Natural killer cell (primary cell): Measurements from ENCODE around the gene CAMTA1. TPM values are rescaled to one million over a fixed set of nuclear protein-coding genes. Genes with fewer than 3 reads are reported as not detected.

Source experiments
- ATAC-seq, 3 donors: fragments of 150-1000 bp in 2 of 3; fragments of 200-7000 bp in 1 of 3; cut with Tn5 transposase; 1 replicate in 1 of 3; 2 replicates in 2 of 3; pipeline ENCODE4 v1.10.0; 2021; ENCODE audit warnings: mild to moderate bottlenecking in 2 of 3, moderate library complexity in 2 of 3
- DNase-seq, 2 donors: peaks; one replicate each; pipeline versions ENCODE4 v3.0.0 to v3.0.0-alpha.2; 2013 to 2021; ENCODE audit warnings: mixed read lengths in 1 of 2
- H3K27ac ChIP-seq: one replicate; pipeline ENCODE4 v1.5.1; 2013; ENCODE audit warnings: mild to moderate bottlenecking, low read length
- H3K27me3 ChIP-seq: one replicate; pipeline ENCODE4 v1.6.1; 2013; ENCODE audit warnings: low read length; ENCODE audit not compliant: control insufficient read depth, insufficient read depth
- H3K36me3 ChIP-seq: one replicate; pipeline ENCODE4 v1.6.1; 2013; ENCODE audit warnings: low read length; ENCODE audit not compliant: control insufficient read depth, insufficient read depth
- H3K4me1 ChIP-seq: one replicate; pipeline ENCODE4 v1.6.1; 2013; ENCODE audit warnings: low read length; ENCODE audit not compliant: control insufficient read depth, insufficient read depth
- H3K4me3 ChIP-seq: one replicate; pipeline ENCODE4 v1.5.1; 2013; ENCODE audit warnings: low read length
- H3K9me3 ChIP-seq: one replicate; pipeline ENCODE4 v1.6.1; 2013; ENCODE audit warnings: low read length; ENCODE audit not compliant: control insufficient read depth, insufficient read depth
- H3K27ac Mint-ChIP-seq, 2 donors: one replicate each; pipeline ENCODE4 v1.8.0; 2022; ENCODE audit warnings: mild to moderate bottlenecking in 2 of 2, mixed read lengths in 2 of 2, moderate library complexity in 1 of 2
- H3K27me3 Mint-ChIP-seq, 2 donors: one replicate each; pipeline ENCODE4 v1.8.0; 2022; ENCODE audit warnings: low read depth in 2 of 2, mixed read lengths in 2 of 2
- H3K36me3 Mint-ChIP-seq: one replicate; pipeline ENCODE4 v1.8.0; 2022; ENCODE audit warnings: mixed read lengths
- H3K4me1 Mint-ChIP-seq, 2 donors: one replicate each; pipeline ENCODE4 v1.8.0; 2022; ENCODE audit warnings: mixed read lengths in 2 of 2
- H3K4me3 Mint-ChIP-seq: one replicate; pipeline ENCODE4 v1.8.0; 2022; ENCODE audit warnings: mild to moderate bottlenecking, moderate library complexity, mixed read lengths
- H3K9me3 Mint-ChIP-seq, 2 donors: one replicate each; pipeline ENCODE4 v1.8.0; 2022; ENCODE audit warnings: mixed read lengths in 2 of 2
- WGBS: methylation state at CpG from one replicate; pipeline ENCODE4 v1.1.7; 2013; ENCODE audit warnings: missing lambda C conversion rate; ENCODE audit not compliant: insufficient coverage; 5-methylcytosine and 5-hydroxymethylcytosine counted together
- intact Hi-C: fragments of 100-400 bp; cut with micrococcal nuclease; formaldehyde crosslinking; loops from one replicate; pipeline ENCODE4 v1.14.2; 2022
- total RNA-seq, 4 donors: library from RNA; stranded (reverse); fragments of 120-200 nt in 1 of 4; gene quantifications; one replicate each; pipeline versions ENCODE4 v1.2.3 to v1.2.4, GENCODE V29; 2013 to 2022
- TF ChIP-seq, protein P1 (sequence below): fragments of 200-600 bp; IDR thresholded peaks from one replicate; pipeline ENCODE4 v1.8.0; 2022; ENCODE audit warnings: antibody characterized with exemption

Gene CAMTA1
- total RNA-seq, 3 donors from 2014 or later (not counting 1 experiment from before 2014, with no cell fraction given) = 40.6 to 53.3 (median 44.9) TPM

DNA sequence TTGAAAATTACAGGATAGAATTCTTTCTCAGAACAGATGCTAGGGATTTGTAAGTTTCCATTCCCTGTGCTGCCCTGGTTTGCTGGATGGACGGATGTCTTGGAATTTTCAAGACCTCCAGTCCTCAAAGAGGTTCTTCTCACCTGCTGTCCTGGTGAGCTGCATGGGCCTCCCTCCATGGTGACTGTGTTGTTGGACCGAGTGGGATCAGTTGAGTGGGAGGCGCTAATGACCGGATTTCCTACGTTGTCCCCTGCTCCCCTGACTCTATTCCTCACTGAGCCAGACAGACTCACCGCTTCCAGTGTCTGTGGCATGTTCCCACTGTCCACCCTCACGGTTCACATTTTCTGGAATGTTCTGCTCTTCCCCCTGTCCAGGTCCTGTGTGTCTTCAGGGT is 229.8 kb downstream of the CAMTA1 start:
- Mint-ChIP-seq H3K9me3 (no peaks in the 10 kb centered on the region), H3K27ac (no peak overlapping the region), H3K27me3 (peaks cover 0 to 13% of the 10 kb centered on the region in 2 donors), H3K36me3 (no peaks in the 10 kb centered on the region), H3K4me1 (no peaks in the 10 kb centered on the region), H3K4me3 (no peak overlapping the region)
- ATAC-seq (no peak), DNase-seq (no peak)
- TF ChIP-seq, protein P1, sequence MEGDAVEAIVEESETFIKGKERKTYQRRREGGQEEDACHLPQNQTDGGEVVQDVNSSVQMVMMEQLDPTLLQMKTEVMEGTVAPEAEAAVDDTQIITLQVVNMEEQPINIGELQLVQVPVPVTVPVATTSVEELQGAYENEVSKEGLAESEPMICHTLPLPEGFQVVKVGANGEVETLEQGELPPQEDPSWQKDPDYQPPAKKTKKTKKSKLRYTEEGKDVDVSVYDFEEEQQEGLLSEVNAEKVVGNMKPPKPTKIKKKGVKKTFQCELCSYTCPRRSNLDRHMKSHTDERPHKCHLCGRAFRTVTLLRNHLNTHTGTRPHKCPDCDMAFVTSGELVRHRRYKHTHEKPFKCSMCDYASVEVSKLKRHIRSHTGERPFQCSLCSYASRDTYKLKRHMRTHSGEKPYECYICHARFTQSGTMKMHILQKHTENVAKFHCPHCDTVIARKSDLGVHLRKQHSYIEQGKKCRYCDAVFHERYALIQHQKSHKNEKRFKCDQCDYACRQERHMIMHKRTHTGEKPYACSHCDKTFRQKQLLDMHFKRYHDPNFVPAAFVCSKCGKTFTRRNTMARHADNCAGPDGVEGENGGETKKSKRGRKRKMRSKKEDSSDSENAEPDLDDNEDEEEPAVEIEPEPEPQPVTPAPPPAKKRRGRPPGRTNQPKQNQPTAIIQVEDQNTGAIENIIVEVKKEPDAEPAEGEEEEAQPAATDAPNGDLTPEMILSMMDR = no peak
- no peaks in the 10 kb centered on the region for H3K4me1 ChIP-seq
- H3K27ac ChIP-seq = no peak overlapping the region
- intact Hi-C loops = no loop called here
- no peak overlapping the region for H3K4me3 ChIP-seq
- H3K9me3 ChIP-seq = no peaks in the 10 kb centered on the region
- no peaks in the 10 kb centered on the region for H3K36me3 ChIP-seq
- H3K27me3 ChIP-seq = no peaks in the 10 kb centered on the region
- WGBS = 86% methylated on average over 7 of the region's 7 CpGs

DNA sequence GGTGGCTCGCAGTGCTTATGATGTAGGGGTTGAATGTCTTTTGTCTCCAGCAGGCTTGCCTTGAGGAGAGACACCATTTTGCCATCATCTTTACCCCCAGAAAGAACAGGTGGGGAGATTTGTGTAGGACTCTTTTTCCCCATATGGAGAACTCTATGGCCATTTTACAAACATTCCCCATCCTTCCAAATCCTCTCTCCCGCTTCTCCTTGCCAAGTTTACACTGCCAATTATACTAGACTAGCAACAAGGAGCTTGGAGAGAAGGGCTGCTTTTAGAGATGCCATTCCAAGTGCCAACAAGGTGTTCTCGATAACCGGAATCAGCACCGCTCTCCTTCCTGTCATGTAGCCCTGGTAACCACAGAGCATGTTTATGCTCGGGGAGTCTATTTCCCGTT is 233.1 kb downstream of the CAMTA1 start:
- 91% methylated on average over 7 of the region's 7 CpGs for WGBS
- no peak overlapping the region for H3K4me3 ChIP-seq
- H3K36me3 ChIP-seq = no peaks in the 10 kb centered on the region
- H3K27ac Mint-ChIP-seq = no peak overlapping the region
- H3K4me3 Mint-ChIP-seq = no peak overlapping the region
- intact Hi-C loops = no loop called here
- H3K27me3 ChIP-seq = no peaks in the 10 kb centered on the region
- DNase-seq (no peak), ATAC-seq (no peak)
- no peaks in the 10 kb centered on the region for H3K9me3 ChIP-seq
- H3K4me1 Mint-ChIP-seq = no peaks in the 10 kb centered on the region
- no peaks in the 10 kb centered on the region for H3K4me1 ChIP-seq
- TF ChIP-seq, protein P1 = no peak
- no peak overlapping the region for H3K27ac ChIP-seq
- H3K36me3 Mint-ChIP-seq = no peaks in the 10 kb centered on the region
- no peaks in the 10 kb centered on the region for H3K9me3 Mint-ChIP-seq
- H3K27me3 Mint-ChIP-seq = peaks cover 0 to 9% of the 10 kb centered on the region in 2 donors

DNA sequence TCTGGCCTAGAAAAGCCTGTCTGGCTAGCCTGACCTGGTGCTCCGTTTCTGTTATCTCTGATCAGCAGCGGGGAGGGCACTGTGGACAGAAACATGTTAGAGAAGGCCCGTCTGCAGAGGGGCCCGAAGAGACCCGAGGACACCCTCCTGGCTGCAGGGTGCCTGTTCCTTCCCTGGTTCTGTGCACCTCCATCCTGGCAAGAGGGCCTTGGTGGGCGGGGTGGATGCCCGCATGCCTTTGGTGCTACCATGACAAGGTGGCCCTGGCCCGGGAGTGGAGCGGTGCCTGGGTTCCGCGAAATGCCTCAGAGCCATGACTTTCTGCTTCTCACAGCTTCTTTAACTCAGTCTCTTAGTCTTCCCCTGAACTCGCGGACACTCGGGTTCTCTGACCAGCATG is 233.6 kb downstream of the CAMTA1 start:
- no peaks in the 10 kb centered on the region for H3K27me3 ChIP-seq
- Mint-ChIP-seq H3K9me3 (no peaks in the 10 kb centered on the region), H3K4me1 (no peaks in the 10 kb centered on the region), H3K4me3 (no peak overlapping the region), H3K36me3 (no peaks in the 10 kb centered on the region), H3K27ac (no peak overlapping the region), H3K27me3 (peaks cover 0 to 9% of the 10 kb centered on the region in 2 donors)
- no peaks in the 10 kb centered on the region for H3K4me1 ChIP-seq
- 89% methylated on average over 14 of the region's 14 CpGs for WGBS
- H3K4me3 ChIP-seq = no peak overlapping the region
- no peak for DNase-seq
- no peaks in the 10 kb centered on the region for H3K36me3 ChIP-seq
- intact Hi-C loops = no loop called here
- no peak for ATAC-seq
- no peak overlapping the region for H3K27ac ChIP-seq
- no peaks in the 10 kb centered on the region for H3K9me3 ChIP-seq
- TF ChIP-seq, protein P1 = no peak

DNA sequence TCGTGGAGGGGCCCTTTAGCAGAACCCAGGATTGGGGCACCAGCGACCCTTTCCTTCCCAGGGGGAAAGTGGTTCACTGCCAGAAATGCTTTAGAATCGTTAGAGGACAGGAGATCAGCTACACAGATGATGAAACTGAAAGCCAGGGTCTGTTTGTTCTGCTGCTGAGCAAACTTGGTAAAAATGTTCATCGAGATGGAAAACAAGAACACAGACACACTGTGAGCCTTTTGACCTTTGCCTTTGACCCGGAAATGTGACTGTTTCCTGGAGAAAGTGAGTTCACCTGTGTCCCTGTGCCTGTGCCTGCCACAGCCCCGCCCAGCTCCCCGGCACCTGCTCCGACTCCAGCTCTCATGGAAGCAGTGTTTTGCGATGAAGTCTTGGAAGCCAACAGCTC is 234.3 kb downstream of the CAMTA1 start:
- intact Hi-C loops = no loop called here
- Mint-ChIP-seq H3K36me3 (no peaks in the 10 kb centered on the region), H3K27me3 (peaks cover 0 to 9% of the 10 kb centered on the region in 2 donors), H3K4me3 (no peak overlapping the region), H3K4me1 (no peaks in the 10 kb centered on the region), H3K27ac (no peak overlapping the region), H3K9me3 (no peaks in the 10 kb centered on the region)
- WGBS = 67% methylated on average over 9 of the region's 9 CpGs
- no peak overlapping the region for H3K27ac ChIP-seq
- TF ChIP-seq, protein P1 = no peak
- H3K9me3 ChIP-seq = no peaks in the 10 kb centered on the region
- H3K36me3 ChIP-seq = no peaks in the 10 kb centered on the region
- no peaks in the 10 kb centered on the region for H3K4me1 ChIP-seq
- no peaks in the 10 kb centered on the region for H3K27me3 ChIP-seq
- DNase-seq = no peak
- ATAC-seq = no peak
- no peak overlapping the region for H3K4me3 ChIP-seq
